ENCODE data around the gene TIAL1. TPM values are rescaled to one million over a fixed set of nuclear protein-coding genes. Genes with fewer than 3 reads are reported as not detected.

Gene TIAL1
- total and polyA plus RNA-seq, 2 of the 13 experiments (the other 11 are each of a cell fraction or from before 2014, with no cell fraction given) = 31.5 to 148 TPM

DNA sequence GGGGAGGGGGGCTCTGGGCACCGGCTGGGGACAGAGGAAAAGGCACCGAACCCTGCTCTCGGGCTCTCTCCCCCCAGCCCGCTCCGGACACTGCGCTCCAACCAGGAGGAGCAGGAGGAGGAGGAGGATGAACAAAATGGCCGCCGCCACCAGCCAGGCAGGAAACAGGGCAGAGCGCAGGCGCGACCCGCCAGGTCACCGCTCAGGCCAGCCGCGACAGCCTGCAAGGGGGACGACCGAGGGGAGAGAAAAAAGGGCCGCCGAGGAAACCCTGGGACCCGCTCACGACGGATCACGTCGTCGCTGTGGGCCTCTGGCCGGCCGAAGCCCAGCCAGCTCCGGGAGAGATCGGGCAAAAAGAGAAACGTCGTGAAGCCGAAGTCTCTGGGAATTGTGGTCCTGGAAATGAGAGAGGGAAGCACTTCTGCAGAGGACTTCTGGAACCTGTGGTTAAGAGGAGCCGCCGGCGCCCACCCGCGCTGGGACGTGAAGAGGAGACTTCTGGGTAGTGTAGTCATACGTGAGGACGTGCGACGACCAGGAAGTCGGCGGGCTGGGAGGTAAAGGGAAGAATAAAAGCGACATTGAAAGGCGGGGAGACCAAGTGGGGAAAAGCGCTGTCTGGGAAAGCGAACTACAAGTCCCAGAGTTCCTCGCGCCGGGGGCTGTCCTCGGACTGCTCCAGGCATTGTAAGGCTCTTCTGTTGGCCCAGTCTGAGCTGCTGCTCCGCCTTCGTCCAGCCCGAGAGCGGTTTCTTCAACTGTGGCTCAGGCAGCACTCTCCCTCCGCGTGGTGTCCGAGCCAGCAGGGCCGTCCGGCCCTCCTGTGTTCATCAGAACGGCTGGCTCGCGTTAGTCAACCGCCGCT lies at the start of gene TIAL1 (continued):
- TF ChIP-seq, protein P1, sequence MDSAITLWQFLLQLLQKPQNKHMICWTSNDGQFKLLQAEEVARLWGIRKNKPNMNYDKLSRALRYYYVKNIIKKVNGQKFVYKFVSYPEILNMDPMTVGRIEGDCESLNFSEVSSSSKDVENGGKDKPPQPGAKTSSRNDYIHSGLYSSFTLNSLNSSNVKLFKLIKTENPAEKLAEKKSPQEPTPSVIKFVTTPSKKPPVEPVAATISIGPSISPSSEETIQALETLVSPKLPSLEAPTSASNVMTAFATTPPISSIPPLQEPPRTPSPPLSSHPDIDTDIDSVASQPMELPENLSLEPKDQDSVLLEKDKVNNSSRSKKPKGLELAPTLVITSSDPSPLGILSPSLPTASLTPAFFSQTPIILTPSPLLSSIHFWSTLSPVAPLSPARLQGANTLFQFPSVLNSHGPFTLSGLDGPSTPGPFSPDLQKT (CRISPR knock-in tag; IDR thresholded peaks at IDR 0.05; ENCODE audit: borderline replicate concordance) = no peak
- 0 out of 2 replicates have a peak, but pooled peaks have one; percentile 16 for TF ChIP-seq TMF1 (CRISPR knock-in tag; IDR thresholded peaks at IDR 0.05; ENCODE audit: low read depth)
- TF ChIP-seq, protein P2, sequence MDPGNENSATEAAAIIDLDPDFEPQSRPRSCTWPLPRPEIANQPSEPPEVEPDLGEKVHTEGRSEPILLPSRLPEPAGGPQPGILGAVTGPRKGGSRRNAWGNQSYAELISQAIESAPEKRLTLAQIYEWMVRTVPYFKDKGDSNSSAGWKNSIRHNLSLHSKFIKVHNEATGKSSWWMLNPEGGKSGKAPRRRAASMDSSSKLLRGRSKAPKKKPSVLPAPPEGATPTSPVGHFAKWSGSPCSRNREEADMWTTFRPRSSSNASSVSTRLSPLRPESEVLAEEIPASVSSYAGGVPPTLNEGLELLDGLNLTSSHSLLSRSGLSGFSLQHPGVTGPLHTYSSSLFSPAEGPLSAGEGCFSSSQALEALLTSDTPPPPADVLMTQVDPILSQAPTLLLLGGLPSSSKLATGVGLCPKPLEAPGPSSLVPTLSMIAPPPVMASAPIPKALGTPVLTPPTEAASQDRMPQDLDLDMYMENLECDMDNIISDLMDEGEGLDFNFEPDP (CRISPR knock-in tag; conservative IDR thresholded peaks at IDR 0.05) = no peak
- TF ChIP-seq MED8 (CRISPR knock-in tag; IDR thresholded peaks at IDR 0.05; ENCODE audit: insufficient replicate concordance) = peak; percentile 33
- TF ChIP-seq, protein P3, sequence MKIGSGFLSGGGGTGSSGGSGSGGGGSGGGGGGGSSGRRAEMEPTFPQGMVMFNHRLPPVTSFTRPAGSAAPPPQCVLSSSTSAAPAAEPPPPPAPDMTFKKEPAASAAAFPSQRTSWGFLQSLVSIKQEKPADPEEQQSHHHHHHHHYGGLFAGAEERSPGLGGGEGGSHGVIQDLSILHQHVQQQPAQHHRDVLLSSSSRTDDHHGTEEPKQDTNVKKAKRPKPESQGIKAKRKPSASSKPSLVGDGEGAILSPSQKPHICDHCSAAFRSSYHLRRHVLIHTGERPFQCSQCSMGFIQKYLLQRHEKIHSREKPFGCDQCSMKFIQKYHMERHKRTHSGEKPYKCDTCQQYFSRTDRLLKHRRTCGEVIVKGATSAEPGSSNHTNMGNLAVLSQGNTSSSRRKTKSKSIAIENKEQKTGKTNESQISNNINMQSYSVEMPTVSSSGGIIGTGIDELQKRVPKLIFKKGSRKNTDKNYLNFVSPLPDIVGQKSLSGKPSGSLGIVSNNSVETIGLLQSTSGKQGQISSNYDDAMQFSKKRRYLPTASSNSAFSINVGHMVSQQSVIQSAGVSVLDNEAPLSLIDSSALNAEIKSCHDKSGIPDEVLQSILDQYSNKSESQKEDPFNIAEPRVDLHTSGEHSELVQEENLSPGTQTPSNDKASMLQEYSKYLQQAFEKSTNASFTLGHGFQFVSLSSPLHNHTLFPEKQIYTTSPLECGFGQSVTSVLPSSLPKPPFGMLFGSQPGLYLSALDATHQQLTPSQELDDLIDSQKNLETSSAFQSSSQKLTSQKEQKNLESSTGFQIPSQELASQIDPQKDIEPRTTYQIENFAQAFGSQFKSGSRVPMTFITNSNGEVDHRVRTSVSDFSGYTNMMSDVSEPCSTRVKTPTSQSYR (CRISPR knock-in tag; IDR thresholded peaks at IDR 0.05; ENCODE audit: borderline replicate concordance) = no peak
- no peak for TF ChIP-seq TOPORS (CRISPR knock-in tag; IDR thresholded peaks at IDR 0.05)
- 0 out of 2 replicates have a peak, but pooled peaks have one; percentile 3 for TF ChIP-seq ZNF792 (CRISPR knock-in tag; IDR thresholded peaks at IDR 0.05)
- 0 out of 2 replicates have a peak, but pooled peaks have one; percentile 42 for TF ChIP-seq FOXJ3 (CRISPR knock-in tag; IDR thresholded peaks at IDR 0.05; ENCODE audit: borderline replicate concordance)
- TF ChIP-seq, protein P4, sequence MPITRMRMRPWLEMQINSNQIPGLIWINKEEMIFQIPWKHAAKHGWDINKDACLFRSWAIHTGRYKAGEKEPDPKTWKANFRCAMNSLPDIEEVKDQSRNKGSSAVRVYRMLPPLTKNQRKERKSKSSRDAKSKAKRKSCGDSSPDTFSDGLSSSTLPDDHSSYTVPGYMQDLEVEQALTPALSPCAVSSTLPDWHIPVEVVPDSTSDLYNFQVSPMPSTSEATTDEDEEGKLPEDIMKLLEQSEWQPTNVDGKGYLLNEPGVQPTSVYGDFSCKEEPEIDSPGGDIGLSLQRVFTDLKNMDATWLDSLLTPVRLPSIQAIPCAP (CRISPR knock-in tag; IDR thresholded peaks at IDR 0.05; ENCODE audit: low read depth) = no peak
- TF ChIP-seq NBN (conservative IDR thresholded peaks at IDR 0.05) = no peak
- TF ChIP-seq PCBP1 (IDR thresholded peaks at IDR 0.05; ENCODE audit: borderline replicate concordance, low read depth, low read length) = peak; percentile 78; the same call in 1 of the 2 replicates
- TF ChIP-seq XRCC5 (optimal IDR thresholded peaks at IDR 0.05; ENCODE audit: low read length) = peak; percentile 48
- no peak for TF ChIP-seq TARDBP (CRISPR knock-in tag; IDR thresholded peaks at IDR 0.05)
- TF ChIP-seq, protein P5, sequence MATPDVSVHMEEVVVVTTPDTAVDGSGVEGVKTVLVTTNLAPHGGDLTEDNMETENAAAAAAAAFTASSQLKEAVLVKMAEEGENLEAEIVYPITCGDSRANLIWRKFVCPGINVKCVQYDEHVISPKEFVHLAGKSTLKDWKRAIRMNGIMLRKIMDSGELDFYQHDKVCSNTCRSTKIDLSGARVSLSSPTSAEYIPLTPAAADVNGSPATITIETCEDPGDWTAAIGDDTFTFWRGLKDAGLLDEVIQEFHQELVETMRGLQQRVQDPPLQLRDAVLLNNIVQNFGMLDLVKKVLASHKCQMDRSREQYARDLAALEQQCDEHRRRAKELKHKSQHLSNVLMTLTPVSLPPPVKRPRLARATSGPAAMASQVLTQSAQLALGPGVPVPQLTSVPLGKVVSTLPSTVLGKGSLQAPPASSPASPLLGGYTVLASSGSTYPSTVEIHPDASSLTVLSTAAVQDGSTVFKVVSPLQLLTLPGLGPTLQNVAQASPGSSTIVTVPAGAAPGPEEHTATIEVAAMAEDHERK (CRISPR knock-in tag; IDR thresholded peaks at IDR 0.05; ENCODE audit: low read depth) = peak; percentile 91
- TF ChIP-seq, protein P6, sequence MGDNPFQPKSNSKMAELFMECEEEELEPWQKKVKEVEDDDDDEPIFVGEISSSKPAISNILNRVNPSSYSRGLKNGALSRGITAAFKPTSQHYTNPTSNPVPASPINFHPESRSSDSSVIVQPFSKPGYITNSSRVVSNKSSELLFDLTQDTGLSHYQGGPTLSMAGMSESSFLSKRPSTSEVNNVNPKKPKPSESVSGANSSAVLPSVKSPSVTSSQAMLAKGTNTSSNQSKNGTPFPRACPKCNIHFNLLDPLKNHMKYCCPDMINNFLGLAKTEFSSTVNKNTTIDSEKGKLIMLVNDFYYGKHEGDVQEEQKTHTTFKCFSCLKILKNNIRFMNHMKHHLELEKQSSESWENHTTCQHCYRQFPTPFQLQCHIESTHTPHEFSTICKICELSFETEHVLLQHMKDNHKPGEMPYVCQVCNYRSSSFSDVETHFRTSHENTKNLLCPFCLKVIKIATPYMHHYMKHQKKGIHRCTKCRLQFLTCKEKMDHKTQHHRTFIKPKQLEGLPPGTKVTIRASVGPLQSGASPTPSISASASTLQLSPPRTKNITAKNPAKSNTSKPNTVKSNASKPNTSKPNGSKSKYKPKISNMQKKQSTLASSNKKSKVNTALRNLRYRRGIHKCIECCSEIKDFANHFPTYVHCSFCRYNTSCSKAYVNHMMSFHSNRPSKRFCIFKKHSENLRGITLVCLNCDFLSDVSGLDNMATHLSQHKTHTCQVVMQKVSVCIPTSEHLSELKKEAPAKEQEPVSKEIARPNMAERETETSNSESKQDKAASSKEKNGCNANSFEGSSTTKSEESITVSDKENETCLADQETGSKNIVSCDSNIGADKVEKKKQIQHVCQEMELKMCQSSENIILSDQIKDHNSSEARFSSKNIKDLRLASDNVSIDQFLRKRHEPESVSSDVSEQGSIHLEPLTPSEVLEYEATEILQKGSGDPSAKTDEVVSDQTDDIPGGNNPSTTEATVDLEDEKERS (CRISPR knock-in tag; IDR thresholded peaks at IDR 0.05) = peak; percentile 75; the same call in 1 of the 2 replicates
- TF ChIP-seq MXD4 (CRISPR knock-in tag; IDR thresholded peaks at IDR 0.05) = peak; percentile 100
- no peak for TF ChIP-seq NCOA1 (CRISPR knock-in tag; IDR thresholded peaks at IDR 0.05)

All from HepG2 (cell line).